K562 (cell line): Measurements from ENCODE around the gene POLR3H. TPM values are rescaled to one million over a fixed set of nuclear protein-coding genes. Genes with fewer than 3 reads are reported as not detected.

Source experiments
- ATF7 ChIP-seq: fragments of 450-650 bp; IDR thresholded peaks from 2 replicates; pipeline ENCODE4 v1.7.1; 2014; ENCODE audit warnings: mild to moderate bottlenecking, moderate library complexity
- CEBPG ChIP-seq, 3 experiments: fragments of 200-800 bp in 1 of 3; sonication (Bioruptor generic) in 1 of 3; sonication (generic) in 1 of 3; formaldehyde crosslinking in 1 of 3; IDR thresholded peaks in 2 of 3; conservative IDR thresholded peaks in 1 of 3; 2 replicates each; pipeline versions ENCODE4 v1.6.1 to v1.8.0; 2016 to 2022; ENCODE audit warnings: missing compliant biosample characterization in 2 of 3, missing genetic modification characterization in 2 of 3, mild to moderate bottlenecking in 1 of 3, missing genetic modification reagents in 1 of 3
- MTF1 ChIP-seq: fragments of 250-450 bp; sonication (Bioruptor Pico); IDR thresholded peaks from 2 replicates; pipeline ENCODE4 v1.9.0; 2021; ENCODE audit warnings: moderate library complexity, mild to moderate bottlenecking, inconsistent platforms, borderline replicate concordance
- RB1 ChIP-seq: fragments of 450-650 bp; IDR thresholded peaks from 2 replicates; pipeline ENCODE4 v1.6.1; 2017; ENCODE audit warnings: low read depth, mild to moderate bottlenecking
- RHOXF2B ChIP-seq: fragments of 250-450 bp; sonication (Bioruptor Pico); conservative IDR thresholded peaks from 2 replicates; pipeline ENCODE4 v1.5.1; 2021
- SNRNP70 ChIP-seq: fragments of 200-400 bp; formaldehyde crosslinking; optimal IDR thresholded peaks from 2 replicates; pipeline ENCODE3; 2017; ENCODE audit warnings: low read depth, low read length
- TBL1XR1 ChIP-seq, 2 experiments: IDR thresholded peaks; 2 replicates each; pipeline ENCODE4 v1.6.1; 2012; ENCODE audit warnings: improper control_type of control experiment in 2 of 2, low read length in 2 of 2, mild to moderate bottlenecking in 1 of 2
- THAP12 ChIP-seq: fragments of 250-450 bp; sonication (Bioruptor Pico); IDR thresholded peaks from 2 replicates; pipeline ENCODE4 v1.9.0; 2021; ENCODE audit warnings: mild to moderate bottlenecking, inconsistent platforms
- WHSC1 ChIP-seq: IDR thresholded peaks from one replicate; pipeline ENCODE4 v1.6.1; 2012; ENCODE audit warnings: low read length, control low read depth, inconsistent platforms
- polyA plus RNA-seq, 8 experiments: library from polyadenylated mRNA; depleted of rRNA in 4 of 8; stranded (reverse) in 5 of 8; unstranded in 3 of 8; fragments of >200 nt; fragmentation: Nextera tagmentation in 2 of 8; fragmentation: Illumina TruSeq in 1 of 8; extraction: Ambion mirVana in 2 of 8; extraction: Trizol in 1 of 8; gene quantifications; 2 replicates each; pipeline versions ENCODE4 v1.2.1 to v1.2.3, GENCODE V29; 2011 to 2014; ENCODE audit warnings: inconsistent platforms in 1 of 8, missing spikeins in 1 of 8
- total RNA-seq, 7 experiments: library from RNA; depleted of rRNA in 6 of 7; stranded (reverse); fragments of >200 nt in 6 of 7; fragmentation: Illumina TruSeq in 2 of 7; extraction: Trizol in 2 of 7; gene quantifications; 2 replicates each; pipeline versions ENCODE4 v1.2.1 to v1.2.3, GENCODE V29; 2011 to 2021; ENCODE audit warnings: low replicate concordance in 1 of 7

The POLR3H gene
- total and polyA plus RNA-seq, 9 of the 15 experiments (the other 6 are each of a cell fraction or from before 2014, with no cell fraction given): 5.3 to 48.4 (median 22.2) TPM

- TF ChIP-seq TBL1XR1 (IDR thresholded peaks at IDR 0.05; ENCODE audit: low read length in 2 of 2): no peak
- TF ChIP-seq ATF7: no peak
- no peak for TF ChIP-seq THAP12
- TF ChIP-seq RB1: no peak
- no peak for TF ChIP-seq WHSC1
- TF ChIP-seq RHOXF2B (CRISPR knock-in tag): no peak
- TF ChIP-seq CEBPG (CRISPR knock-in tag; IDR thresholded peaks at IDR 0.05): no peak
- no peak for TF ChIP-seq CEBPG (tag; conservative IDR thresholded peaks at IDR 0.05 in 1 of 2, IDR thresholded peaks at IDR 0.05 in 1 of 2)
- TF ChIP-seq MTF1 (CRISPR knock-in tag): no peak
- no peak for TF ChIP-seq SNRNP70
Observed at GRCh38 chr22:41498303-41498835, 45.9 kb downstream of the POLR3H start (continued).
